Pancreas (tissue), 10 donors: ENCODE results near the gene ZNF687. TPM values are rescaled to one million over a fixed set of nuclear protein-coding genes. Genes with fewer than 3 reads are reported as not detected.

Experiments
- ATAC-seq, 4 donors: fragments of 200-7000 bp; cut with Tn5 transposase; one replicate each; pipeline versions ENCODE4 v1.8.0 to v1.9.1; 2020; ENCODE audit warnings: mild to moderate bottlenecking in 4 of 4, moderate library complexity in 4 of 4
- DNase-seq, 6 donors: peaks; one replicate each; pipeline ENCODE4 v3.0.0-alpha.2; 2020
- FAIRE-seq: peaks from 2 replicates; lab custom pipeline; 2012; peaks lifted over from hg19 to GRCh38; lab: Jason Lieb, UNC
- H3K27ac ChIP-seq, 4 donors: fragments of 200-600 bp; sonication (generic); 1 replicate in 3 of 4; 2 replicates in 1 of 4; pipeline versions ENCODE4 v1.5.0 to v1.8.0; 2020
- H3K27me3 ChIP-seq, 4 donors: fragments of 200-600 bp; one replicate each; pipeline ENCODE4 v1.8.0; 2021
- H3K36me3 ChIP-seq, 3 donors: fragments of 200-600 bp; sonication (generic) in 1 of 3; one replicate each; pipeline versions ENCODE4 v1.5.0 to v1.8.0; 2020 to 2021
- H3K4me1 ChIP-seq, 3 donors: fragments of 200-600 bp; one replicate each; pipeline ENCODE4 v1.8.0; 2021
- H3K4me3 ChIP-seq, 4 donors: fragments of 200-600 bp; sonication (generic) in 2 of 4; one replicate each; pipeline versions ENCODE4 v1.5.0 to v1.8.0; 2020 to 2021
- H3K9me3 ChIP-seq, 4 donors: fragments of 200-600 bp; one replicate each; pipeline ENCODE4 v1.8.0; 2021
- CTCF ChIP-seq, 4 donors: fragments of 200-600 bp; sonication (generic) in 3 of 4; IDR thresholded peaks; one replicate each; pipeline versions ENCODE4 v1.5.0 to v1.8.0; 2021; ENCODE audit warnings: antibody characterized with exemption in 4 of 4
- WGBS, 2 donors: extraction: QIAGEN DNeasy Blood & Tissue Kit; methylation state at CpG; one replicate each; pipeline ENCODE4 v1.1.7; 2013; 5-methylcytosine and 5-hydroxymethylcytosine counted together
- intact Hi-C, 3 donors: fragments of 100-400 bp; cut with DNase I; formaldehyde crosslinking; loops; one replicate each; pipeline versions ENCODE4 v1.11.1 to v1.14.2; 2022
- polyA plus RNA-seq, 2 donors: library from polyadenylated mRNA; stranded (reverse); fragments of 200-250 nt; gene quantifications; one replicate each; pipeline ENCODE4 v1.2.3, GENCODE V29; 2013
- total RNA-seq, 6 donors: library from RNA; stranded (reverse); fragmentation: NEBNext Ultra II Directional in 4 of 6; extraction: Animal tissue kit (Norgen Biotek cat#: 25700) in 4 of 6; gene quantifications; one replicate each; pipeline versions ENCODE4 v1.2.1 to v1.2.4, GENCODE V29; 2021 to 2023
- donor health status: healthy with polysubstance abuse.
- donor health status: DM: no; HTN: no; CAD: no; lungs with moderate emphysema.
- donor health status: DM: no; HTN: no; CAD: no.
- donor health status: control.
- donor health status: control.
- donor health status: Bipolar disorder and iron deficiency.
- donor health status: DM: yes; HTN: yes; CAD: no.
- donor health status: DM: no; HTN: no; CAD: no.
- donor health status: DM: no; HTN: no; CAD: no.
- donor health status: DM: yes; HTN: yes; CAD: no.

Gene ZNF687
- total and polyA plus RNA-seq, 8 donors: 9.8 to 23.4 (median 16.3) TPM

GRCh38 chr1:151277249-151277648, 4.8 kb upstream of the ZNF687 start:
- H3K27ac ChIP-seq: no peak overlapping the region
- no peaks in the 10 kb centered on the region for H3K4me1 ChIP-seq
- WGBS, 2 donors: 62 to 63% methylated on average over 2 of the region's 2 CpGs
- no peak for ATAC-seq
- no peaks in the 10 kb centered on the region for H3K27me3 ChIP-seq
- no peak overlapping the region for H3K4me3 ChIP-seq
- no peaks in the 10 kb centered on the region for H3K9me3 ChIP-seq
- H3K36me3 ChIP-seq: no peaks in the 10 kb centered on the region
- FAIRE-seq: no peak
- no peak for TF ChIP-seq CTCF (IDR thresholded peaks at IDR 0.05)
- DNase-seq: no peak
- intact Hi-C loops: no loop called here

- ATAC-seq (peak; percentile 74 to 83 (median 78)), FAIRE-seq (peak; percentile 69), DNase-seq (peak; percentile 94 to 97 (median 96))
- peaks cover 0 to 4% (median 2%) of the 10 kb centered on the region in 3 donors for H3K4me1 ChIP-seq
- no peaks in the 10 kb centered on the region for H3K9me3 ChIP-seq
- H3K27me3 ChIP-seq: no peaks in the 10 kb centered on the region
- H3K4me3 ChIP-seq: peak overlapping the region; percentile 36 to 92 (median 70)
- intact Hi-C loops: no loop called here
- WGBS, 2 donors: 0 to 1% methylated on average over 43 to 48 of the region's 48 CpGs
- TF ChIP-seq CTCF (IDR thresholded peaks at IDR 0.05): peak in 2 of 4 donors; percentile 13
- peak overlapping the region; percentile 97 to 99 (median 98) for H3K27ac ChIP-seq
- H3K36me3 ChIP-seq: peaks cover 0 to 14% (median 3%) of the 10 kb centered on the region in 3 donors
These were observed 702 bp upstream of the ZNF687 start for GRCh38 chr1:151281225-151281968.

- Histone ChIP-seq H3K4me1 (peaks cover 0 to 4% (median 2%) of the 10 kb centered on the region in 3 donors), H3K27ac (peak overlapping the region; percentile 97 to 99 (median 98)), H3K4me3 (peak overlapping the region; percentile 82 to 92 (median 86)), H3K27me3 (no peaks in the 10 kb centered on the region), H3K36me3 (peaks cover 5 to 31% (median 18%) of the 10 kb centered on the region in 3 donors), H3K9me3 (no peaks in the 10 kb centered on the region)
- TF ChIP-seq CTCF (IDR thresholded peaks at IDR 0.05): no peak
- peak in 3 of 4 donors; percentile 0 to 1 (median 0) for ATAC-seq
- 3% methylated on average over 31 to 44 of the region's 44 CpGs for WGBS, 2 donors
- DNase-seq: peak; percentile 39 to 85 (median 58)
- intact Hi-C loops: no loop called here
- FAIRE-seq: no peak
These were observed 1.0 kb downstream of the ZNF687 start for GRCh38 chr1:151282883-151283725.

- FAIRE-seq: no peak
- DNase-seq: peak in 5 of 6 donors; percentile 69 to 83 (median 80)
- peak overlapping the region; percentile 97 to 99 (median 98) for H3K27ac ChIP-seq
These were observed 2.0 kb downstream of the ZNF687 start for GRCh38 chr1:151284013-151284577.

More at GRCh38 chr1:151284013-151284577, 2.0 kb downstream of the ZNF687 start:
- Histone ChIP-seq H3K4me1 (peaks cover 0 to 4% (median 2%) of the 10 kb centered on the region in 3 donors), H3K36me3 (peaks cover 7 to 41% (median 18%) of the 10 kb centered on the region in 3 donors), H3K9me3 (no peaks in the 10 kb centered on the region), H3K4me3 (peak overlapping the region in 3 of 4 donors; percentile 84 to 92 (median 89)), H3K27me3 (no peaks in the 10 kb centered on the region)
- WGBS, 2 donors: 25 to 27% methylated on average over 2 of the region's 2 CpGs
- ATAC-seq: peak in 3 of 4 donors; percentile 12 to 27 (median 22)
- TF ChIP-seq CTCF (IDR thresholded peaks at IDR 0.05): no peak
- intact Hi-C loops: no loop called here
